Panc1 (cell line): ENCODE data around the gene FGF2. TPM values are rescaled to one million over a fixed set of nuclear protein-coding genes. Genes with fewer than 3 reads are reported as not detected.

ENCODE experiments used
- ATAC-seq: fragments of 200-7000 bp; cut with Tn5 transposase; 2 replicates; pipeline ENCODE4 v1.9.1; 2020; ENCODE audit warnings: mild to moderate bottlenecking, moderate library complexity
- BruUV-seq: library from RNA; stranded (reverse); fragments of 400-500 nt; replicated peaks from 2 replicates; lab custom pipeline; 2021; lab: Mats Ljungman, UMichigan
- CTCF ChIA-PET: fragments of 300-600 bp; sonication (Branson Sonifier 250); formaldehyde crosslinking; loops from one replicate; lab custom pipeline; 2022; ENCODE audit warnings: antibody characterized with exemption; lab: Charles Lee
- POLR2A ChIA-PET: fragments of 300-600 bp; sonication (Branson Sonifier 250); formaldehyde crosslinking; loops from one replicate; lab custom pipeline; 2022; ENCODE audit warnings: antibody characterized with exemption; lab: Charles Lee
- DNase-seq: peaks from one replicate; pipeline ENCODE4 v3.0.0-alpha.2; 2010; ENCODE audit warnings: low read depth, low spot score
- H3K27ac ChIP-seq: 2 replicates; pipeline ENCODE4 v1.5.1; 2011; ENCODE audit warnings: mild to moderate bottlenecking, low read length, inconsistent platforms
- H3K27me3 ChIP-seq: fragments of 200-500 bp; sonication (Bioruptor generic); 2 replicates; pipeline ENCODE4 v1.6.0; 2014; ENCODE audit warnings: low read length, inconsistent platforms; ENCODE audit not compliant: control insufficient read depth, insufficient read depth
- H3K36me3 ChIP-seq: fragments of 200-500 bp; sonication (Bioruptor generic); 2 replicates; pipeline ENCODE4 v1.5.1; 2014; ENCODE audit warnings: inconsistent platforms, mild to moderate bottlenecking, low read length, moderate library complexity; ENCODE audit not compliant: control insufficient read depth, insufficient read depth
- H3K4me1 ChIP-seq: 2 replicates; pipeline ENCODE4 v1.5.1; 2011; ENCODE audit warnings: inconsistent platforms, mild to moderate bottlenecking, low read length, moderate library complexity; ENCODE audit not compliant: control insufficient read depth, insufficient read depth
- H3K4me3 ChIP-seq, 2 experiments: 2 replicates each; pipeline ENCODE4 v1.5.1; 2011 to 2012; ENCODE audit warnings: low read depth in 2 of 2, low read length in 2 of 2, mild to moderate bottlenecking in 2 of 2, inconsistent platforms in 1 of 2, moderate library complexity in 1 of 2
- H3K9me3 ChIP-seq: fragments of 200-500 bp; sonication (Bioruptor generic); 2 replicates; pipeline ENCODE4 v1.5.1; 2014; ENCODE audit warnings: low read depth, mild to moderate bottlenecking, inconsistent platforms, low read length, moderate library complexity; ENCODE audit not compliant: control insufficient read depth, insufficient read depth
- CTCF ChIP-seq: fragments of 450-650 bp; IDR thresholded peaks from 2 replicates; pipeline ENCODE4 v1.5.1; 2017; ENCODE audit warnings: mild to moderate bottlenecking
- POLR2AphosphoS5 ChIP-seq: IDR thresholded peaks from 2 replicates; pipeline ENCODE4 v1.6.1; 2012; ENCODE audit warnings: mild to moderate bottlenecking, low read depth, low read length, moderate library complexity
- REST ChIP-seq, 2 experiments: IDR thresholded peaks; 2 replicates each; pipeline ENCODE4 v1.6.1; 2011 to 2012; ENCODE audit warnings: low read depth in 2 of 2, control low read depth in 1 of 2, low read length in 1 of 2, mild to moderate bottlenecking in 1 of 2, moderate library complexity in 1 of 2; ENCODE audit not compliant: insufficient read depth in 1 of 2
- SIN3A ChIP-seq: IDR thresholded peaks from 2 replicates; pipeline ENCODE4 v1.6.1; 2012; ENCODE audit warnings: low read depth, mild to moderate bottlenecking, low read length, moderate library complexity, borderline replicate concordance; ENCODE audit not compliant: insufficient read depth
- TCF7L2 ChIP-seq: IDR thresholded peaks from 2 replicates; pipeline ENCODE4 v1.6.1; 2011; ENCODE audit warnings: mild to moderate bottlenecking, low read depth, low read length, inconsistent platforms
- in situ Hi-C: cut with HindIII; loops from 2 replicates; pipeline ENCODE4 v1.10.0; 2016; ENCODE audit warnings: low sequenced_read_pairs, low pct_unique_long_range_greater_than_20kb
- intact Hi-C: fragments of 100-400 bp; cut with micrococcal nuclease; formaldehyde crosslinking; loops from one replicate; pipeline ENCODE4 v1.10.0; 2022; ENCODE audit not compliant: unreplicated experiment
- total RNA-seq: library from RNA; stranded (reverse); gene quantifications from one replicate; pipeline ENCODE4 v1.2.1, GENCODE V29; 2021; ENCODE audit not compliant: unreplicated experiment

Gene FGF2
- total RNA-seq, 1 experiment from 2014 or later = 21.7 TPM

- ChIA-PET CTCF (interaction anchor here (0.7 kb wide), 1 partner anchor 72 kb away, joined by 16 read pairs; no protein-coding TSS in a partner anchor), POLR2A (interaction anchor here (0.9 to 1.1 kb wide), 2 partner anchors 9 to 189 kb away, joined by 3 to 13 read pairs; partner anchors contain the start of gene BBS12)
- TF ChIP-seq REST (IDR thresholded peaks at IDR 0.05; ENCODE audit: insufficient read depth in 1 of 2, low read depth in 2 of 2, low read length in 1 of 2) (no peak), POLR2AphosphoS5 (no peak), CTCF (no peak), SIN3A (no peak), TCF7L2 (no peak)
- H3K4me3 ChIP-seq = peak overlapping the region; percentile 94 to 98
- H3K36me3 ChIP-seq = peaks cover 9% of the 10 kb centered on the region; the same call in 1 of the 2 replicates
- DNase-seq (no peak), ATAC-seq (no peak)
- peaks cover 16% of the 10 kb centered on the region for H3K4me1 ChIP-seq
- intact Hi-C loops (loop anchor here (10.0 kb wide), 1 partner anchor 326 kb away; no protein-coding TSS in a partner anchor), in situ Hi-C loops (no loop called here)
- no peaks in the 10 kb centered on the region for H3K9me3 ChIP-seq
- BruUV-seq = no TSS peak
- H3K27ac ChIP-seq = peak overlapping the region; percentile 94
- no peaks in the 10 kb centered on the region for H3K27me3 ChIP-seq
These were observed 94.7 kb downstream of the FGF2 start for GRCh38 chr4:122921300-122921699.

GRCh38 chr4:122921971-122922876 is 95.6 kb downstream of the FGF2 start, which contains the start of gene NUDT6:
TSS of gene NUDT6 (minus strand) at chr4:122922597. CDS start at chr4:122922572, 25 bp downstream.
- CTCF ChIA-PET = interaction anchor here (0.7 kb wide), 1 partner anchor 73 kb away, joined by 16 read pairs; no protein-coding TSS in a partner anchor
- in situ Hi-C loops = no loop called here

More at GRCh38 chr4:122921971-122922876, 95.6 kb downstream of the FGF2 start, which contains the start of gene NUDT6:
- DNase-seq (no peak), ATAC-seq (peak; percentile 85)
- Histone ChIP-seq H3K27me3 (no peaks in the 10 kb centered on the region), H3K9me3 (no peaks in the 10 kb centered on the region), H3K4me3 (peak within 1 kb of the TSS; percentile 94 to 98), H3K27ac (peak within 1 kb of the TSS; percentile 94), H3K36me3 (peaks cover 9% of the 10 kb centered on the region), H3K4me1 (peaks cover 19% of the 10 kb centered on the region)
- 0 out of 2 replicates have a peak, but pooled peaks have one; percentile 37 for TF ChIP-seq SIN3A
- no peak for TF ChIP-seq CTCF
- TF ChIP-seq POLR2AphosphoS5 = 0 out of 2 replicates have a peak, but pooled peaks have one; percentile 32
- no peak for TF ChIP-seq REST (IDR thresholded peaks at IDR 0.05; ENCODE audit: insufficient read depth in 1 of 2, low read depth in 2 of 2, low read length in 1 of 2)
- no peak; the same call in 1 of the 2 replicates for TF ChIP-seq TCF7L2
- intact Hi-C loops = loop anchor here (10.0 kb wide), 1 partner anchor 327 kb away; no protein-coding TSS in a partner anchor
- BruUV-seq = no TSS peak
- POLR2A ChIA-PET = interaction anchor here (1.1 kb wide), 1 partner anchor 8 kb away, joined by 3 read pairs; no protein-coding TSS in a partner anchor
